RWPE2 (cell line): ENCODE results near the gene SPRTN.

Experiments used
- ATAC-seq: fragments of 200-7000 bp; cut with Tn5 transposase; 3 replicates; pipeline ENCODE4 v1.9.1; 2021; ENCODE audit warnings: low read depth
- DNase-seq: peaks from one replicate; pipeline ENCODE4 v3.0.0-alpha.2; 2020; ENCODE audit warnings: low spot score
- H3K27ac ChIP-seq: fragments of 450-650 bp; 2 replicates; pipeline ENCODE4 v1.5.1; 2017; ENCODE audit warnings: mild to moderate bottlenecking; ENCODE audit not compliant: poor library complexity, severe bottlenecking
- H3K27me3 ChIP-seq: fragments of 250-450 bp; sonication (Bioruptor Pico); 2 replicates; pipeline ENCODE4 v1.5.1; 2021; ENCODE audit warnings: mild to moderate bottlenecking, moderate library complexity; ENCODE audit not compliant: insufficient read depth, poor library complexity, severe bottlenecking
- H3K36me3 ChIP-seq: fragments of 250-450 bp; sonication (Bioruptor Pico); 2 replicates; pipeline ENCODE4 v1.5.1; 2020; ENCODE audit warnings: low read depth, mild to moderate bottlenecking, moderate library complexity
- H3K4me1 ChIP-seq: fragments of 250-450 bp; sonication (Bioruptor Pico); 2 replicates; pipeline ENCODE4 v1.5.1; 2021; ENCODE audit warnings: mild to moderate bottlenecking, moderate library complexity; ENCODE audit not compliant: insufficient read depth, poor library complexity, severe bottlenecking
- H3K4me3 ChIP-seq: fragments of 250-450 bp; sonication (Bioruptor Pico); 2 replicates; pipeline ENCODE4 v1.5.1; 2021; ENCODE audit warnings: mild to moderate bottlenecking, moderate library complexity; ENCODE audit not compliant: severe bottlenecking
- H3K9me3 ChIP-seq: fragments of 250-450 bp; sonication (Bioruptor Pico); 2 replicates; pipeline ENCODE4 v1.5.1; 2021; ENCODE audit warnings: mild to moderate bottlenecking, moderate library complexity; ENCODE audit not compliant: severe bottlenecking
- CTCF ChIP-seq: fragments of 450-650 bp; IDR thresholded peaks from one replicate; pipeline ENCODE4 v1.5.1; 2017; ENCODE audit warnings: mild to moderate bottlenecking, moderate library complexity; ENCODE audit not compliant: poor library complexity, severe bottlenecking

The SPRTN gene

DNA sequence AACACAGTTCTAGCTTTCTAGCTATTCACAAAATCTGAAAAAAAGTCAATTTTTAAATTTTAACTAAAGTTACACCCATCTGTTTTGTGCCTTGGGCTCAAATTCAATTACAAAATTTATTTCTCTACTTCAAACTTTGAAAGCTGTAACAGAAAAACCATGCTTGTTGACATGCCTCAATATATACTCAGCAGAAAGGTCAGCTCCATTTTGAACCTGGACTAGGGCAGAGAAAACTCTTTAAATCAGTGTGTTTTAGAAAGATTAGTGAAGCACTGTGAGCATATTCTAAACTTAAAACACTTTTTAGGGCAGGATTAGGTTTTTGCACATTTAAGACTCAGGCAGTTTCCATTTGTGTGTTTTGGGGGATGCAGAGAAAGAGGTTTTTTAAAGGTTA is 34.4 kb downstream of the SPRTN start:
- ATAC-seq (no peak), DNase-seq (no peak)
- no peak for TF ChIP-seq CTCF
- Histone ChIP-seq H3K27me3 (no peaks in the 10 kb centered on the region), H3K4me1 (no peaks in the 10 kb centered on the region), H3K36me3 (no peaks in the 10 kb centered on the region; the same call in 1 of the 2 replicates), H3K27ac (no peak overlapping the region), H3K4me3 (no peak overlapping the region), H3K9me3 (no peaks in the 10 kb centered on the region)

- no peaks in the 10 kb centered on the region for H3K9me3 ChIP-seq
- H3K36me3 ChIP-seq, result no peaks in the 10 kb centered on the region; the same call in 1 of the 2 replicates
- no peak for DNase-seq
- no peaks in the 10 kb centered on the region for H3K4me1 ChIP-seq
- no peak overlapping the region for H3K27ac ChIP-seq
- no peak for ATAC-seq
- no peak for TF ChIP-seq CTCF
- H3K27me3 ChIP-seq, result no peaks in the 10 kb centered on the region
- H3K4me3 ChIP-seq, result no peak overlapping the region
These were observed 36.3 kb downstream of the SPRTN start for GRCh38 chr1:231374394-231374793.

DNA sequence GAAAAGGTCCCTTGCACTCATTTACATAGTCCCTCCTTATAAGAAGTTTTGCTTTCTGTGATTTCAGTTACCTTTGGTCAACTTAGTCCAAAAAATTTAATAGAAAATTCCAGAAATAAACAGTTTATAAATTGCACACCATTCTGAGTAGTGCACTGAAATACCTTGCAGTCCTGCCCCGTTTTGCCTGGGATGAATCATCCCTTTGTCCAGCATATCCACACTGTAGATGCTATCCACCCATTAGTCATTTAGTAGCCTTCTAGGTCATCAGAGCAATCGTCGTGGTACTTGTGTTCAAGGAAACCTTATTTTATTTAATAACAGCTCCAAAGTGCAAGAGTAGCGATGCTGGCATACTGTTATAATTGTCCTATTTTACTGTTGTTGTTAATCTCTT is 38.0 kb downstream of the SPRTN start:
- Histone ChIP-seq H3K27ac (no peak overlapping the region), H3K4me1 (no peaks in the 10 kb centered on the region), H3K27me3 (no peaks in the 10 kb centered on the region), H3K36me3 (no peaks in the 10 kb centered on the region; the same call in 1 of the 2 replicates), H3K4me3 (no peak overlapping the region), H3K9me3 (no peaks in the 10 kb centered on the region)
- DNase-seq (no peak), ATAC-seq (no peak)
- TF ChIP-seq CTCF, result no peak

DNA sequence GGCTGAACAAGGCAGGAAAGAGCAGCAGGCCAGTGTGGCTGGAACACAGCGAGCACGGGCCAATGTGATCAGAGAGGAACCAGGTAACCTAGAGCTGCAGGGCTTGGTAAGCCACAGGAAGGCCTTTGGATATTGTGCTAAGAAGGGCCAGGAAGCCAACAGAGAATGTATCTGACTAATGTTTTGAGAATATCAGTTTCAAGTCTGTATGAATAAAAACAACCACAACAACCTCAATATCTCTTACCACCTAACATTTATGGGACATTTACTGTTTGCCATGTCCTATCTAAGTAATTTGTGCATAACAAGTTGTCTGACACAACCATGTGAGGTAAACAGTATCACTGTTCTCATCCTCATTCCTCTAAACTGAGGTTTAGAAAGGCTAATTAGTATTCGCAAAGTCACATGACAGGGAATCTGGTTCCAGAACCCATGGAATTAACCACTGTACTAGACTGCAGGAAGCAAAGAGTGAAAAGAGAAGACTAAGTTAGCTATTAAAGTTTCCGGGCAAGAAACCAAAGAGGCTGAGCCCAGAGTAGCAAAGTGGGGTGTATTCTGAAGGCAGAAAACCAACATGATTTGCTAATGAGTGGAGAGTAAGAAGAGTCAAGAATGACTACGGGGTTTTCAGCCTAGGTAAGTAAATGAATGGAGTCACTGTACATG is 38.9 kb downstream of the SPRTN start:
- DNase-seq (no peak), ATAC-seq (no peak)
- no peaks in the 10 kb centered on the region; the same call in 1 of the 2 replicates for H3K36me3 ChIP-seq
- no peaks in the 10 kb centered on the region for H3K4me1 ChIP-seq
- H3K27ac ChIP-seq, result no peak overlapping the region
- no peak overlapping the region for H3K4me3 ChIP-seq
- no peaks in the 10 kb centered on the region for H3K9me3 ChIP-seq
- TF ChIP-seq CTCF, result no peak
- no peaks in the 10 kb centered on the region for H3K27me3 ChIP-seq

DNA sequence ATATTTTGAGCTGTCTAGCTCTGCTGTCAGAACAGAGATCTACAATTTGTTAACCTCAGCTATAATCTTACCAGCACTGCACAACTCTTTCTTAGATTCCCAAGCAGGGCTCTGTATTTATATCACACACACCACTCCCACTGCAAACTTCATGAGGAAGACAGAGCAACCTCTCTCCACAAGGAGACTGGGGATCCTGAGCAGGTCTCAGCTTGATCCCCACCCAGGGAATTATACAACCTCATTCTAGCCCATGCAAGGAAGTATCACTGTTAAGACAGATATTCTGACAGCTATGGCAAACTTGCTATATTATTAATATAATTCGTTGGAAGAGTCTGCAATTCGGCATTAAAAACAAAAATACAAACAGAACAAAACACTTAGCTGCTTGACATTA is 43.6 kb downstream of the SPRTN start:
- TF ChIP-seq CTCF, result no peak
- H3K27ac ChIP-seq, result no peak overlapping the region
- no peaks in the 10 kb centered on the region for H3K36me3 ChIP-seq
- no peak for ATAC-seq
- DNase-seq, result no peak
- H3K4me1 ChIP-seq, result peaks cover 31% of the 10 kb centered on the region
- H3K9me3 ChIP-seq, result no peaks in the 10 kb centered on the region
- no peaks in the 10 kb centered on the region for H3K27me3 ChIP-seq
- no peak overlapping the region for H3K4me3 ChIP-seq
